GM12878 (cell line): Measurements from ENCODE around the gene SCARB1. TPM values are rescaled to one million over a fixed set of nuclear protein-coding genes. Genes with fewer than 3 reads are reported as not detected.
"Not testable (repeated sequence)": the region's sequence is repeated elsewhere in the genome, so short reads cannot be mapped to it uniquely, and the experiment has no call there.

Experiments used
- ATAC-seq: fragments of 200-7000 bp; cut with Tn5 transposase; 3 replicates; pipeline ENCODE4 v1.9.1; 2020; ENCODE audit warnings: mild to moderate bottlenecking, moderate library complexity
- BruUV-seq: library from RNA; stranded (reverse); fragments of 400-500 nt; replicated peaks from 2 replicates; lab custom pipeline; 2021; lab: Mats Ljungman, UMichigan
- CTCF ChIA-PET: fragments of 300-600 bp; sonication (Branson Sonifier 250); formaldehyde crosslinking; extraction: SDS; loops from one replicate; lab custom pipeline; 2021; ENCODE audit warnings: inconsistent platforms; lab: Yijun Ruan, JAX
- POLR2A ChIA-PET: fragments of 350-600 bp; formaldehyde crosslinking; extraction: SDS; loops from one replicate; lab custom pipeline; 2021; ENCODE audit warnings: inconsistent platforms; lab: Charles Lee
- RAD21 ChIA-PET: fragments of 300-600 bp; sonication (Branson Sonifier 250); formaldehyde crosslinking; loops from one replicate; lab custom pipeline; 2023; ENCODE audit warnings: antibody characterized with exemption; ENCODE audit not compliant: unreplicated experiment; lab: Charles Lee
- SMC1A ChIA-PET: fragments of 300-600 bp; sonication (Branson Sonifier 250); formaldehyde crosslinking; loops from one replicate; lab custom pipeline; 2023; ENCODE audit not compliant: unreplicated experiment, uncharacterized antibody; lab: Charles Lee
- DNase-seq: peaks from one replicate; pipeline ENCODE4 v3.0.0-alpha.2; 2011; ENCODE audit warnings: low read depth, low spot score
- FAIRE-seq: peaks from 3 replicates; lab custom pipeline; 2011; peaks lifted over from hg19 to GRCh38; lab: Jason Lieb, UNC
- H2AFZ ChIP-seq: 2 replicates; pipeline ENCODE4 v1.6.0; 2011; ENCODE audit warnings: low read depth, low read length, control low read depth; ENCODE audit not compliant: control insufficient read depth
- H3K27ac ChIP-seq: 2 replicates; pipeline ENCODE4 v1.5.1; 2011; ENCODE audit warnings: control low read depth; ENCODE audit not compliant: control insufficient read depth, insufficient read depth
- H3K27me3 ChIP-seq, 2 experiments: replicated peaks in 1 of 2; 2 replicates each; pipeline versions ENCODE4 v1.6.0 to v1.6.1; 2011; ENCODE audit warnings: low read length in 1 of 2; ENCODE audit not compliant: control insufficient read depth in 2 of 2, insufficient read depth in 2 of 2
- H3K36me3 ChIP-seq, 2 experiments: 2 replicates each; pipeline ENCODE4 v1.5.1; 2011; ENCODE audit warnings: low read length in 1 of 2; ENCODE audit not compliant: control insufficient read depth in 2 of 2, insufficient read depth in 2 of 2
- H3K4me1 ChIP-seq: 2 replicates; pipeline ENCODE4 v1.6.1; 2011; ENCODE audit warnings: mild to moderate bottlenecking, low read length, moderate library complexity, mixed read lengths; ENCODE audit not compliant: control insufficient read depth, insufficient read depth
- H3K4me2 ChIP-seq: 2 replicates; pipeline ENCODE4 v1.6.0; 2011; ENCODE audit warnings: control low read depth; ENCODE audit not compliant: control insufficient read depth, insufficient read depth
- H3K4me3 ChIP-seq: fragments of 200-600 bp; sonication (generic); 2 replicates; pipeline ENCODE4 v1.5.1; 2016
- H3K79me2 ChIP-seq: 2 replicates; pipeline ENCODE4 v1.6.0; 2011; ENCODE audit warnings: low read length; ENCODE audit not compliant: control insufficient read depth, insufficient read depth
- H3K9ac ChIP-seq: 2 replicates; pipeline ENCODE4 v1.8.0; 2011; ENCODE audit warnings: low read length, control low read depth, mixed read lengths; ENCODE audit not compliant: control insufficient read depth, insufficient read depth
- H3K9me3 ChIP-seq: replicated peaks from 3 replicates; pipeline ENCODE4 v1.5.1; 2011; ENCODE audit warnings: mild to moderate bottlenecking, low read length; ENCODE audit not compliant: control insufficient read depth, insufficient read depth
- H4K20me1 ChIP-seq: 2 replicates; pipeline ENCODE4 v1.6.0; 2011; ENCODE audit not compliant: control insufficient read depth, insufficient read depth
- ZNF384 ChIP-seq: IDR thresholded peaks from 2 replicates; pipeline ENCODE4 v1.6.1; 2012; ENCODE audit warnings: low read depth, mild to moderate bottlenecking, low read length, improper control_type of control experiment, borderline replicate concordance
- WGBS: methylation state at CpG from one replicate; pipeline ENCODE4 v1.1.6; 2016; ENCODE audit warnings: low lambda C conversion rate; ENCODE audit not compliant: insufficient replicate concordance, insufficient coverage; ENCODE audit errors: missing lambda C conversion rate; 5-methylcytosine and 5-hydroxymethylcytosine counted together
- in situ Hi-C: fragments of 300-500 bp; cut with MboI; formaldehyde crosslinking; loops from 9 replicates; pipeline ENCODE4 v1.14.3; 2018; ENCODE audit warnings: mixed read lengths
- intact Hi-C: fragments of 100-400 bp; cut with micrococcal nuclease; formaldehyde crosslinking; loops from one replicate; pipeline ENCODE4 v1.14.2; 2022; ENCODE audit not compliant: unreplicated experiment
- polyA plus RNA-seq, 11 experiments: library from polyadenylated mRNA; depleted of rRNA in 4 of 11; unstranded in 6 of 11; stranded (reverse) in 5 of 11; fragments of >200 nt; fragmentation: Nextera tagmentation in 4 of 11; fragmentation: Illumina TruSeq in 1 of 11; extraction: Ambion mirVana in 4 of 11; extraction: Trizol in 1 of 11; gene quantifications; 1 replicate in 1 of 11; 2 replicates in 10 of 11; pipeline versions ENCODE4 v1.2.1 to v1.2.3, GENCODE V29; 2011 to 2016; ENCODE audit warnings: inconsistent platforms in 2 of 11, missing spikeins in 2 of 11, low read depth in 1 of 11
- total RNA-seq, 4 experiments: library from RNA; depleted of rRNA in 3 of 4; stranded (reverse); fragments of >200 nt in 3 of 4; fragmentation: Illumina TruSeq in 1 of 4; extraction: Trizol in 1 of 4; gene quantifications; 2 replicates each; pipeline versions ENCODE4 v1.2.1 to v1.2.3, GENCODE V29; 2013 to 2021
- TF ChIP-seq, protein P1 (sequence below): fragments of 450-650 bp; IDR thresholded peaks from 2 replicates; pipeline ENCODE4 v1.6.1; 2016; ENCODE audit warnings: mild to moderate bottlenecking, moderate library complexity, borderline replicate concordance

Gene SCARB1
- total and polyA plus RNA-seq, 10 of the 15 experiments (the other 5 are each of a cell fraction or from before 2014, with no cell fraction given): 0.34 to 104 (median 63.1) TPM

DNA sequence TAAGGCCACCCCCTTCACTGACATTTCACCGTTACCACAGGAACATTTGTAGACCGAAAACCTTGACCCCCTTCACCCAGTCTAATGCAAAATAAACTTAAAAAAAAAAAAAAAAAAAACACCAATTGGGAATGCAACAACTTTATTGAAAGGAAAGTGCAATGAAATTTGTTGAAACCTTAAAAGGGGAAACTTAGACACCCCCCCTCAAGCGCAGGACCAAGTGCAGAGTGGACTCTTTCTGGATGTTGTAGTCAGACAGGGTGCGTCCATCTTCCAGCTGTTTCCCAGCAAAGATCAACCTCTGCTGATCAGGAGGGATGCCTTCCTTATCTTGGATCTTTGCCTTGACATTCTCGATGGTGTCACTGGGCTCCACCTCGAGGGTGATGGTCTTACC is 47.9 kb upstream of the SCARB1 start:
- H2AFZ ChIP-seq, H3K9ac ChIP-seq, H3K27me3 ChIP-seq, H3K4me1 ChIP-seq, DNase-seq, BruUV-seq, FAIRE-seq, ATAC-seq, H3K27ac ChIP-seq, H3K9me3 ChIP-seq: not testable (repeated sequence)
- POLR2A ChIA-PET: interaction anchor here (1.4 kb wide), 1 partner anchor 9 kb away, joined by 5 read pairs; no protein-coding TSS in a partner anchor
- CTCF ChIA-PET: interaction anchor here (2.4 to 21.3 kb wide), 2 partner anchors 9 to 28 kb away, joined by 12 to 523 read pairs; no protein-coding TSS in a partner anchor
- H4K20me1 ChIP-seq: peaks cover 17% of the 10 kb centered on the region
- intact Hi-C loops (loop anchor here (10.0 kb wide), 2 partner anchors 347 to 787 kb away; partner anchors contain the start of gene NCOR2), in situ Hi-C loops (loop anchor here (25.0 kb wide), 1 partner anchor 1474 kb away; the partner anchor contains the start of gene RILPL2)
- H3K4me2 ChIP-seq: peak overlapping the region; percentile 62
- H3K4me3 ChIP-seq: peak overlapping the region; percentile 34
- peaks cover 8 to 14% of the 10 kb centered on the region in 2 experiments for H3K36me3 ChIP-seq
- SMC1A ChIA-PET: interaction anchor here (1.1 to 8.3 kb wide), 3 partner anchors 8 to 28 kb away, joined by 3 to 143 read pairs (median 40); partner anchors contain the start of gene UBC
- RAD21 ChIA-PET: interaction anchor here (0.6 to 2.4 kb wide), 3 partner anchors 8 to 191 kb away, joined by 3 to 13 read pairs (median 3); no protein-coding TSS in a partner anchor
- peaks cover 54% of the 10 kb centered on the region for H3K79me2 ChIP-seq
- 67% methylated on average over 6 of the region's 6 CpGs for WGBS
- TF ChIP-seq, protein P1, sequence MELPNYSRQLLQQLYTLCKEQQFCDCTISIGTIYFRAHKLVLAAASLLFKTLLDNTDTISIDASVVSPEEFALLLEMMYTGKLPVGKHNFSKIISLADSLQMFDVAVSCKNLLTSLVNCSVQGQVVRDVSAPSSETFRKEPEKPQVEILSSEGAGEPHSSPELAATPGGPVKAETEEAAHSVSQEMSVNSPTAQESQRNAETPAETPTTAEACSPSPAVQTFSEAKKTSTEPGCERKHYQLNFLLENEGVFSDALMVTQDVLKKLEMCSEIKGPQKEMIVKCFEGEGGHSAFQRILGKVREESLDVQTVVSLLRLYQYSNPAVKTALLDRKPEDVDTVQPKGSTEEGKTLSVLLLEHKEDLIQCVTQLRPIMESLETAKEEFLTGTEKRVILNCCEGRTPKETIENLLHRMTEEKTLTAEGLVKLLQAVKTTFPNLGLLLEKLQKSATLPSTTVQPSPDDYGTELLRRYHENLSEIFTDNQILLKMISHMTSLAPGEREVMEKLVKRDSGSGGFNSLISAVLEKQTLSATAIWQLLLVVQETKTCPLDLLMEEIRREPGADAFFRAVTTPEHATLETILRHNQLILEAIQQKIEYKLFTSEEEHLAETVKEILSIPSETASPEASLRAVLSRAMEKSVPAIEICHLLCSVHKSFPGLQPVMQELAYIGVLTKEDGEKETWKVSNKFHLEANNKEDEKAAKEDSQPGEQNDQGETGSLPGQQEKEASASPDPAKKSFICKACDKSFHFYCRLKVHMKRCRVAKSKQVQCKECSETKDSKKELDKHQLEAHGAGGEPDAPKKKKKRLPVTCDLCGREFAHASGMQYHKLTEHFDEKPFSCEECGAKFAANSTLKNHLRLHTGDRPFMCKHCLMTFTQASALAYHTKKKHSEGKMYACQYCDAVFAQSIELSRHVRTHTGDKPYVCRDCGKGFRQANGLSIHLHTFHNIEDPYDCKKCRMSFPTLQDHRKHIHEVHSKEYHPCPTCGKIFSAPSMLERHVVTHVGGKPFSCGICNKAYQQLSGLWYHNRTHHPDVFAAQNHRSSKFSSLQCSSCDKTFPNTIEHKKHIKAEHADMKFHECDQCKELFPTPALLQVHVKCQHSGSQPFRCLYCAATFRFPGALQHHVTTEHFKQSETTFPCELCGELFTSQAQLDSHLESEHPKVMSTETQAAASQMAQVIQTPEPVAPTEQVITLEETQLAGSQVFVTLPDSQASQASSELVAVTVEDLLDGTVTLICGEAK: peak; percentile 48; the same call in 1 of the 2 replicates
- peak; percentile 42; the same call in 1 of the 2 replicates for TF ChIP-seq ZNF384
